H1 (cell line): Measurements from ENCODE around the gene TNIP1. TPM values are rescaled to one million over a fixed set of nuclear protein-coding genes. Genes with fewer than 3 reads are reported as not detected.
A peak's percentile ranks its signal among the peaks of the same experiment; 100 is the strongest.

ENCODE experiments used
- CTCF ChIA-PET: fragments of 300-600 bp; sonication (Branson Sonifier 250); formaldehyde crosslinking; loops from one replicate; lab custom pipeline; 2021; ENCODE audit not compliant: partially characterized antibody; lab: Charles Lee
- POLR2A ChIA-PET: fragments of 300-600 bp; sonication (Branson Sonifier 250); formaldehyde crosslinking; loops from one replicate; lab custom pipeline; 2021; ENCODE audit warnings: inconsistent platforms; ENCODE audit not compliant: partially characterized antibody; lab: Charles Lee
- DNase-seq, 2 experiments: peaks; one replicate each; pipeline versions ENCODE4 v3.0.0 to v3.0.0-alpha.2; 2010 to 2022; ENCODE audit warnings: low spot score in 2 of 2, low read depth in 1 of 2, mixed read lengths in 1 of 2
- FAIRE-seq: peaks from 2 replicates; lab custom pipeline; 2011; peaks lifted over from hg19 to GRCh38; lab: Jason Lieb, UNC
- H2AFZ ChIP-seq: 2 replicates; pipeline ENCODE4 v1.8.1; 2012; ENCODE audit warnings: low read length, inconsistent platforms
- H2AK5ac ChIP-seq: 2 replicates; pipeline ENCODE4 v1.6.1; 2013; ENCODE audit warnings: low read depth, low read length
- H2BK120ac ChIP-seq: replicated peaks from 2 replicates; pipeline ENCODE3; 2013; ENCODE audit warnings: low read depth, low read length, inconsistent platforms
- H2BK12ac ChIP-seq: 2 replicates; pipeline ENCODE4 v1.6.1; 2013; ENCODE audit warnings: low read depth, low read length
- H2BK15ac ChIP-seq: 2 replicates; pipeline ENCODE4 v1.6.1; 2013; ENCODE audit warnings: low read length
- H2BK20ac ChIP-seq: 2 replicates; pipeline ENCODE4 v1.6.1; 2013; ENCODE audit warnings: low read length
- H2BK5ac ChIP-seq: 2 replicates; pipeline ENCODE4 v1.6.1; 2013; ENCODE audit warnings: low read depth, low read length
- H3K14ac ChIP-seq: 2 replicates; pipeline ENCODE4 v1.6.1; 2013; ENCODE audit warnings: inconsistent platforms; ENCODE audit not compliant: insufficient read length
- H3K18ac ChIP-seq: 2 replicates; pipeline ENCODE4 v1.6.1; 2013; ENCODE audit warnings: low read length; ENCODE audit errors: extremely low read depth
- H3K23ac ChIP-seq: 2 replicates; pipeline ENCODE4 v1.6.1; 2013; ENCODE audit warnings: inconsistent platforms; ENCODE audit not compliant: insufficient read length
- H3K23me2 ChIP-seq: 2 replicates; pipeline ENCODE4 v1.6.1; 2013; ENCODE audit warnings: low read depth, low read length
- H3K27ac ChIP-seq: 2 replicates; pipeline ENCODE4 v1.6.1; 2011; ENCODE audit warnings: low read depth, low read length, inconsistent platforms
- H3K27me3 ChIP-seq, 4 experiments: replicated peaks in 1 of 4; 1 replicate in 1 of 4; 2 replicates in 3 of 4; pipeline versions ENCODE4 v1.6.1 to v1.8.1; 2011 to 2013; ENCODE audit warnings: low read length in 3 of 4, mild to moderate bottlenecking in 3 of 4, inconsistent platforms in 2 of 4, mixed read lengths in 2 of 4, moderate library complexity in 1 of 4; ENCODE audit not compliant: control insufficient read depth in 3 of 4, insufficient read depth in 3 of 4; ENCODE audit errors: extremely low read depth in 1 of 4
- H3K36me3 ChIP-seq, 4 experiments: 2 replicates each; pipeline versions ENCODE4 v1.6.1 to v1.8.1; 2011 to 2013; ENCODE audit warnings: mild to moderate bottlenecking in 4 of 4, low read length in 3 of 4, moderate library complexity in 2 of 4, control low read depth in 1 of 4, inconsistent platforms in 1 of 4; ENCODE audit not compliant: insufficient read depth in 4 of 4, control insufficient read depth in 2 of 4
- H3K4ac ChIP-seq: replicated peaks from 2 replicates; pipeline ENCODE3; 2013; ENCODE audit warnings: low read length, low read depth, mixed read lengths, inconsistent platforms; ENCODE audit not compliant: insufficient read length
- H3K4me1 ChIP-seq, 4 experiments: replicated peaks in 1 of 4; 1 replicate in 1 of 4; 2 replicates in 3 of 4; pipeline versions ENCODE4 v1.6.1 to v1.8.1; 2011 to 2013; ENCODE audit warnings: low read length in 3 of 4, inconsistent platforms in 2 of 4, mixed read lengths in 1 of 4; ENCODE audit not compliant: insufficient read depth in 4 of 4, control insufficient read depth in 3 of 4
- H3K4me2 ChIP-seq, 2 experiments: 2 replicates each; pipeline versions ENCODE4 v1.6.1 to v1.8.1; 2011 to 2013; ENCODE audit warnings: low read depth in 2 of 2, low read length in 2 of 2, control low read depth in 1 of 2, inconsistent platforms in 1 of 2, mild to moderate bottlenecking in 1 of 2; ENCODE audit not compliant: insufficient read depth in 1 of 2
- H3K4me3 ChIP-seq, 4 experiments: fragments of 200-600, 300-600 bp in 1 of 4; sonication (generic), shearing (Covaris generic), sonication (Bioruptor Twin) in 1 of 4; 2 replicates each; pipeline versions ENCODE4 v1.5.1 to v1.8.1; 2011 to 2016; ENCODE audit warnings: low read length in 4 of 4, low read depth in 3 of 4, control low read depth in 2 of 4, inconsistent platforms in 2 of 4, mild to moderate bottlenecking in 2 of 4, mixed read lengths in 1 of 4, moderate library complexity in 1 of 4; ENCODE audit not compliant: insufficient read depth in 2 of 4; ENCODE audit errors: extremely low read depth in 1 of 4
- H3K56ac ChIP-seq: replicated peaks from 2 replicates; pipeline ENCODE3; 2013; ENCODE audit warnings: low read depth, mild to moderate bottlenecking, mixed read lengths, low read length, inconsistent platforms; ENCODE audit not compliant: insufficient read length
- H3K79me1 ChIP-seq: 2 replicates; pipeline ENCODE4 v1.6.1; 2013; ENCODE audit warnings: low read depth, low read length, control low read depth
- H3K79me2 ChIP-seq, 2 experiments: 2 replicates each; pipeline versions ENCODE4 v1.6.1 to v1.8.1; 2012 to 2013; ENCODE audit warnings: low read length in 2 of 2, mild to moderate bottlenecking in 2 of 2, inconsistent platforms in 1 of 2; ENCODE audit not compliant: insufficient read depth in 2 of 2, control insufficient read depth in 1 of 2
- H3K9ac ChIP-seq, 4 experiments: replicated peaks in 1 of 4; 1 replicate in 1 of 4; 2 replicates in 3 of 4; pipeline versions ENCODE4 v1.6.1 to v1.8.1; 2011 to 2013; ENCODE audit warnings: low read depth in 3 of 4, low read length in 3 of 4, control low read depth in 2 of 4, mild to moderate bottlenecking in 2 of 4, moderate library complexity in 2 of 4, inconsistent platforms in 1 of 4; ENCODE audit errors: extremely low read depth in 1 of 4
- H3K9me3 ChIP-seq, 2 experiments: 2 replicates each; pipeline versions ENCODE4 v1.6.1 to v1.8.1; 2012 to 2013; ENCODE audit warnings: mild to moderate bottlenecking in 2 of 2, moderate library complexity in 2 of 2, control low read depth in 1 of 2, inconsistent platforms in 1 of 2, low read depth in 1 of 2, low read length in 1 of 2, mixed read lengths in 1 of 2; ENCODE audit not compliant: insufficient read depth in 2 of 2
- H4K20me1 ChIP-seq, 2 experiments: replicated peaks in 1 of 2; 2 replicates each; pipeline versions ENCODE3 to v1.8.1; 2011 to 2013; ENCODE audit warnings: inconsistent platforms in 2 of 2, low read length in 2 of 2, mild to moderate bottlenecking in 1 of 2; ENCODE audit not compliant: insufficient read depth in 2 of 2, control insufficient read depth in 1 of 2
- H4K5ac ChIP-seq: 2 replicates; pipeline ENCODE4 v1.6.1; 2013; ENCODE audit warnings: low read length, low read depth, mixed read lengths, inconsistent platforms; ENCODE audit not compliant: insufficient read length
- H4K8ac ChIP-seq: 2 replicates; pipeline ENCODE4 v1.8.0; 2013; ENCODE audit warnings: mild to moderate bottlenecking, moderate library complexity, low read length, inconsistent platforms; ENCODE audit not compliant: insufficient read depth; ENCODE audit errors: extremely low read depth
- H4K91ac ChIP-seq: replicated peaks from 2 replicates; pipeline ENCODE3; 2013; ENCODE audit warnings: low read length, mixed read lengths, inconsistent platforms; ENCODE audit not compliant: insufficient read length
- CTCF ChIP-seq, 3 experiments: IDR thresholded peaks; 1 replicate in 2 of 3; 2 replicates in 1 of 3; pipeline versions ENCODE4 v1.5.1 to v1.6.1; 2011; ENCODE audit warnings: low read length in 3 of 3, mild to moderate bottlenecking in 3 of 3, inconsistent platforms in 2 of 3, low read depth in 1 of 3, moderate library complexity in 1 of 3; ENCODE audit not compliant: insufficient read depth in 1 of 3; ENCODE audit errors: control extremely low read depth in 1 of 3
- FOSL1 ChIP-seq: IDR thresholded peaks from 2 replicates; pipeline ENCODE4 v1.6.1; 2011; ENCODE audit warnings: mild to moderate bottlenecking, low read depth, low read length, moderate library complexity; ENCODE audit not compliant: insufficient read depth
- POLR2AphosphoS5 ChIP-seq: IDR thresholded peaks from 2 replicates; pipeline ENCODE4 v1.6.1; 2011; ENCODE audit warnings: low read depth, low read length
- RAD21 ChIP-seq, 2 experiments: IDR thresholded peaks in 1 of 2; conservative IDR thresholded peaks in 1 of 2; 2 replicates each; pipeline ENCODE4 v1.6.1; 2011; ENCODE audit warnings: low read depth in 2 of 2, low read length in 2 of 2, improper control_type of control experiment in 1 of 2, inconsistent platforms in 1 of 2, mild to moderate bottlenecking in 1 of 2, moderate library complexity in 1 of 2
- WGBS, 2 experiments: shearing (Covaris generic) in 1 of 2; methylation state at CpG; one replicate each; pipeline versions ENCODE4 v1.1.6 to v1.1.7; 2013 to 2015; ENCODE audit warnings: low lambda C conversion rate in 2 of 2, mixed read lengths in 2 of 2, inconsistent platforms in 1 of 2, low coverage in 1 of 2, missing lambda C conversion rate in 1 of 2; ENCODE audit not compliant: insufficient replicate concordance in 2 of 2, insufficient coverage in 1 of 2, insufficient read length in 1 of 2; ENCODE audit errors: extremely low coverage in 1 of 2, missing lambda C conversion rate in 1 of 2; 5-methylcytosine and 5-hydroxymethylcytosine counted together
- polyA plus RNA-seq, 7 experiments: library from polyadenylated mRNA; depleted of rRNA in 3 of 7; stranded (reverse) in 5 of 7; unstranded in 2 of 7; fragments of >200 nt in 5 of 7; fragments of 200-250 nt in 2 of 7; gene quantifications; 1 replicate in 5 of 7; 2 replicates in 1 of 7; 4 replicates in 1 of 7; pipeline versions ENCODE4 v1.2.1 to v1.2.3, GENCODE V29; 2011 to 2013; ENCODE audit warnings: missing spikeins in 2 of 7, mixed read lengths in 2 of 7
- total RNA-seq: library from RNA; stranded (reverse); fragmentation: NEBNext Ultra II Directional; extraction: Animal tissue kit (Norgen Biotek cat#: 25700); gene quantifications from 2 replicates; pipeline ENCODE4 v1.2.1, GENCODE V29; 2021

Gene TNIP1
- total and polyA plus RNA-seq, 2 of the 8 experiments (the other 6 are each of a cell fraction or from before 2014, with no cell fraction given) = 14.2 to 31.9 TPM

- Histone ChIP-seq H3K4me1 (no peaks in the 10 kb centered on the region), H3K4ac (no peak overlapping the region), H3K23ac (no peak overlapping the region), H4K20me1 (peaks cover 1 to 6% of the 10 kb centered on the region in 2 experiments), H3K27ac (no peak overlapping the region), H2BK15ac (no peak overlapping the region), H2BK20ac (no peak overlapping the region), H3K36me3 (peaks cover 0 to 3% (median under 1%) of the 10 kb centered on the region in 4 experiments; a peak in 2 of 8 replicates), H3K56ac (no peak overlapping the region), H4K8ac (no peak overlapping the region), H3K23me2 (no peaks in the 10 kb centered on the region), H3K4me3 (no peak overlapping the region), H2AFZ (no peak overlapping the region), H2BK5ac (no peak overlapping the region), H2BK12ac (no peak overlapping the region), H4K5ac (no peak overlapping the region), H3K4me2 (no peak overlapping the region), H4K91ac (no peak overlapping the region), H3K18ac (no peak overlapping the region)
- FAIRE-seq = no peak
- ChIA-PET CTCF (interaction anchor here (0.6 to 14.2 kb wide), 61 partner anchors 10 to 693 kb away, joined by 3 to 777 read pairs (median 5); partner anchors contain the start of genes CCDC69, GPX3, IRGM and TNIP1), POLR2A (interaction anchor here (0.9 to 1.2 kb wide), 3 partner anchors 36 to 116 kb away, joined by 3 read pairs; no protein-coding TSS in a partner anchor)
- TF ChIP-seq FOSL1 (no peak), POLR2AphosphoS5 (no peak), CTCF (IDR thresholded peaks at IDR 0.05; ENCODE audit: control extremely low read depth in 1 of 3, insufficient read depth in 1 of 3, low read depth in 1 of 3, low read length in 3 of 3) (peak; percentile 51 to 67 (median 67)), RAD21 (IDR thresholded peaks at IDR 0.05 in 1 of 2, conservative IDR thresholded peaks at IDR 0.05 in 1 of 2; ENCODE audit: low read depth in 2 of 2, low read length in 2 of 2) (peak; percentile 41 to 50; a peak in 3 of 4 replicates)
- TF ChIP-seq, all 59 proteins: peak for 2
- DNase-seq = peak in 1 of 2 experiments; percentile 52
- Histone ChIP-seq H3K79me1 (no peaks in the 10 kb centered on the region), H2AK5ac (no peak overlapping the region), H3K27me3 (no peaks in the 10 kb centered on the region), H3K79me2 (no peaks in the 10 kb centered on the region), H3K9me3 (peaks cover 0 to 2% of the 10 kb centered on the region in 2 experiments; a peak in 1 of 4 replicates), H3K14ac (no peak overlapping the region), H3K9ac (no peak overlapping the region), H2BK120ac (no peak overlapping the region)
- 72% methylated on average over 7 of the region's 7 CpGs; no CpG with 5 or more reads in 1 of the 2 experiments for WGBS, 2 experiments
These were observed 32.3 kb downstream of the TNIP1 start for GRCh38 chr5:151048526-151048925.
